Measurements from ENCODE around the gene PRKG1. TPM values are rescaled to one million over a fixed set of nuclear protein-coding genes. Genes with fewer than 3 reads are reported as not detected.

Gene PRKG1
- total RNA-seq, 1 donor from 2014 or later, result 26.4 TPM

DNA sequence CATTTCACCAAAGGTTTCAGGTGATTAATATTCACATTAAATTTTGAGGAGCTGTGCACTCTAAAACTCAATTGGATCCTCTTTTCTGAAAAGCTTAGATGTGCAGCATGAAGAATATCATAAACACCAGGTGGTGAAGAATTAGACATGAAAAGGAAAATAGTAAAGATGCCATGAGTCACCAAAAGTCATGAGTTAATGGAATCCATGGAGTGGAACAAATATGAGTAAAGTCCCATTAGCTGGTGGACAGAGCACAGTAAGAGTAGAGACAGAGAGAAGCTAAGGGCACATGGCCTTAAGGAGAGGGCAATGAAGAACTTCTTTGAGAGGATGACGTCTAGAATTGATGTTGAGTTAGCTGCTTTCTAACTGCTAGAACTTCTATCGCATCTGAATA lies 353.5 kb downstream of the PRKG1 start:
- Histone ChIP-seq H3K27me3 (no peaks in the 10 kb centered on the region), H3K79me2 (ENCODE audit: low read depth) (no peaks in the 10 kb centered on the region), H3K27ac (no peak overlapping the region), H3F3A (ENCODE audit: low read depth) (peaks cover 4% of the 10 kb centered on the region), H3K36me3 (no peaks in the 10 kb centered on the region), H3K4me3 (no peak overlapping the region), H3K4me2 (no peak overlapping the region), H2AFZ (replicated peaks) (no peak overlapping the region), H3K9ac (no peak overlapping the region), H4K20me1 (ENCODE audit: low read depth) (no peaks in the 10 kb centered on the region), H3K4me1 (peaks cover 20% of the 10 kb centered on the region), H3K9me3 (ENCODE audit: low read depth) (no peaks in the 10 kb centered on the region)
- Mint-ChIP-seq H3K27ac (no peak overlapping the region), H3K36me3 (no peaks in the 10 kb centered on the region), H3K4me3 (no peak overlapping the region), H3K4me1 (peaks cover 10% of the 10 kb centered on the region), H3K9me3 (no peaks in the 10 kb centered on the region), H3K27me3 (ENCODE audit: insufficient read depth, low read depth) (no peaks in the 10 kb centered on the region)
- DNase-seq (ENCODE audit: low spot score), result no peak
- TF ChIP-seq, protein P1, sequence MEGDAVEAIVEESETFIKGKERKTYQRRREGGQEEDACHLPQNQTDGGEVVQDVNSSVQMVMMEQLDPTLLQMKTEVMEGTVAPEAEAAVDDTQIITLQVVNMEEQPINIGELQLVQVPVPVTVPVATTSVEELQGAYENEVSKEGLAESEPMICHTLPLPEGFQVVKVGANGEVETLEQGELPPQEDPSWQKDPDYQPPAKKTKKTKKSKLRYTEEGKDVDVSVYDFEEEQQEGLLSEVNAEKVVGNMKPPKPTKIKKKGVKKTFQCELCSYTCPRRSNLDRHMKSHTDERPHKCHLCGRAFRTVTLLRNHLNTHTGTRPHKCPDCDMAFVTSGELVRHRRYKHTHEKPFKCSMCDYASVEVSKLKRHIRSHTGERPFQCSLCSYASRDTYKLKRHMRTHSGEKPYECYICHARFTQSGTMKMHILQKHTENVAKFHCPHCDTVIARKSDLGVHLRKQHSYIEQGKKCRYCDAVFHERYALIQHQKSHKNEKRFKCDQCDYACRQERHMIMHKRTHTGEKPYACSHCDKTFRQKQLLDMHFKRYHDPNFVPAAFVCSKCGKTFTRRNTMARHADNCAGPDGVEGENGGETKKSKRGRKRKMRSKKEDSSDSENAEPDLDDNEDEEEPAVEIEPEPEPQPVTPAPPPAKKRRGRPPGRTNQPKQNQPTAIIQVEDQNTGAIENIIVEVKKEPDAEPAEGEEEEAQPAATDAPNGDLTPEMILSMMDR (IDR thresholded peaks at IDR 0.05), result no peak
- TF ChIP-seq EZH2 (IDR thresholded peaks at IDR 0.05), result no peak
- TF ChIP-seq EZH2phosphoT487 (IDR thresholded peaks at IDR 0.05), result no peak

DNA sequence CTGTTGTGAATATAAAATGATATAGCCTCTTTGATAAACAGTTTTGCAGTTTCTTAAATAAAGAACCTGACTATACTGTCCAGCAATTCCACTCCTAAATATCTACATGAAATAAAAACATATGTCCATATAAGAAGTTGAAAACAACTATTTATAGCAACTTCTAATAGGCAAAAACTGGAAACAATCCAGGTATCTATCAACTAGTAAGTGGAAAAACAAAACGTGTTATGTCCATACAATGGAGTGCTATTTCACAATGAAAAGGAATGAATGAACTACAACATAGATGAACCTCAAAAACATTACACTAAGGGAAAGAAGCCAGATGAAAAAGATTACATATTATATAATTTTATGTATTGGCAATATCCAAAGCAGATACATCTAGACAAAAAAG lies 356.2 kb downstream of the PRKG1 start:
- peaks cover 12% of the 10 kb centered on the region for H3K4me1 ChIP-seq
- no peaks in the 10 kb centered on the region for H4K20me1 ChIP-seq (ENCODE audit: low read depth)
- Mint-ChIP-seq H3K4me3 (no peak overlapping the region), H3K4me1 (peaks cover 8% of the 10 kb centered on the region), H3K36me3 (no peaks in the 10 kb centered on the region), H3K9me3 (no peaks in the 10 kb centered on the region), H3K27ac (no peak overlapping the region), H3K27me3 (ENCODE audit: insufficient read depth, low read depth) (no peaks in the 10 kb centered on the region)
- no peaks in the 10 kb centered on the region for H3K79me2 ChIP-seq (ENCODE audit: low read depth)
- H2AFZ ChIP-seq (replicated peaks), result no peak overlapping the region
- H3K4me2 ChIP-seq, result no peak overlapping the region
- no peak overlapping the region for H3K9ac ChIP-seq
- no peaks in the 10 kb centered on the region for H3F3A ChIP-seq (ENCODE audit: low read depth)
- H3K27me3 ChIP-seq, result no peaks in the 10 kb centered on the region
- H3K36me3 ChIP-seq, result no peaks in the 10 kb centered on the region
- no peak overlapping the region for H3K27ac ChIP-seq
- TF ChIP-seq EZH2phosphoT487 (IDR thresholded peaks at IDR 0.05), result no peak
- no peaks in the 10 kb centered on the region for H3K9me3 ChIP-seq (ENCODE audit: low read depth)
- no peak for DNase-seq (ENCODE audit: low spot score)
- H3K4me3 ChIP-seq, result no peak overlapping the region

- Mint-ChIP-seq H3K27me3 (ENCODE audit: insufficient read depth, low read depth) (no peaks in the 10 kb centered on the region), H3K9me3 (no peaks in the 10 kb centered on the region), H3K27ac (no peak overlapping the region), H3K4me1 (peaks cover 5% of the 10 kb centered on the region), H3K4me3 (no peak overlapping the region), H3K36me3 (no peaks in the 10 kb centered on the region)
- H4K20me1 ChIP-seq (ENCODE audit: low read depth), result no peaks in the 10 kb centered on the region
- no peak overlapping the region for H2AFZ ChIP-seq (replicated peaks)
- no peaks in the 10 kb centered on the region for H3F3A ChIP-seq (ENCODE audit: low read depth)
- DNase-seq (ENCODE audit: low spot score), result no peak
- no peak overlapping the region for H3K9ac ChIP-seq
- no peaks in the 10 kb centered on the region for H3K9me3 ChIP-seq (ENCODE audit: low read depth)
- no peaks in the 10 kb centered on the region for H3K27me3 ChIP-seq
- H3K36me3 ChIP-seq, result no peaks in the 10 kb centered on the region
- peaks cover 9% of the 10 kb centered on the region for H3K4me1 ChIP-seq
- H3K79me2 ChIP-seq (ENCODE audit: low read depth), result no peaks in the 10 kb centered on the region
- no peak overlapping the region for H3K4me2 ChIP-seq
- H3K27ac ChIP-seq, result no peak overlapping the region
- TF ChIP-seq, protein P1 (IDR thresholded peaks at IDR 0.05), result no peak
- TF ChIP-seq EZH2 (IDR thresholded peaks at IDR 0.05), result no peak
- TF ChIP-seq EZH2phosphoT487 (IDR thresholded peaks at IDR 0.05), result no peak
- H3K4me3 ChIP-seq, result no peak overlapping the region
These were observed 359.7 kb downstream of the PRKG1 start for GRCh38 chr10:51433949-51434475.

- Mint-ChIP-seq H3K9me3 (no peaks in the 10 kb centered on the region), H3K36me3 (no peaks in the 10 kb centered on the region), H3K4me3 (no peak overlapping the region), H3K27me3 (ENCODE audit: insufficient read depth, low read depth) (no peaks in the 10 kb centered on the region), H3K4me1 (no peaks in the 10 kb centered on the region), H3K27ac (no peak overlapping the region)
- Histone ChIP-seq H3F3A (ENCODE audit: low read depth) (no peaks in the 10 kb centered on the region), H3K36me3 (no peaks in the 10 kb centered on the region), H3K9ac (no peak overlapping the region), H2AFZ (replicated peaks) (no peak overlapping the region), H4K20me1 (ENCODE audit: low read depth) (no peaks in the 10 kb centered on the region), H3K27ac (no peak overlapping the region), H3K4me3 (no peak overlapping the region), H3K27me3 (no peaks in the 10 kb centered on the region), H3K9me3 (ENCODE audit: low read depth) (no peaks in the 10 kb centered on the region), H3K4me1 (peaks cover under 1% of the 10 kb centered on the region), H3K79me2 (ENCODE audit: low read depth) (no peaks in the 10 kb centered on the region), H3K4me2 (no peak overlapping the region)
- DNase-seq (ENCODE audit: low spot score), result no peak
- TF ChIP-seq EZH2phosphoT487 (IDR thresholded peaks at IDR 0.05) (no peak), EZH2 (IDR thresholded peaks at IDR 0.05) (no peak)
- TF ChIP-seq, protein P1 (IDR thresholded peaks at IDR 0.05), result no peak
These were observed 362.5 kb downstream of the PRKG1 start for GRCh38 chr10:51436805-51437204.
